ENCODE data around the gene HIP1R.
"Not testable (repeated sequence)": the region's sequence is repeated elsewhere in the genome, so short reads cannot be mapped to it uniquely, and the experiment has no call there.

The HIP1R gene

GRCh38 chr12:122875590-122876220 is 40.4 kb downstream of the HIP1R start:
- DNase-seq, result peak; percentile 26

- not testable (repeated sequence) for DNase-seq
These were observed 41.0 kb downstream of the HIP1R start for GRCh38 chr12:122876281-122876680.

- DNase-seq, result no peak
These were observed 41.5 kb downstream of the HIP1R start for GRCh38 chr12:122876731-122877130.

- DNase-seq, result no peak
These were observed 43.7 kb downstream of the HIP1R start for GRCh38 chr12:122878780-122879612.

DNA sequence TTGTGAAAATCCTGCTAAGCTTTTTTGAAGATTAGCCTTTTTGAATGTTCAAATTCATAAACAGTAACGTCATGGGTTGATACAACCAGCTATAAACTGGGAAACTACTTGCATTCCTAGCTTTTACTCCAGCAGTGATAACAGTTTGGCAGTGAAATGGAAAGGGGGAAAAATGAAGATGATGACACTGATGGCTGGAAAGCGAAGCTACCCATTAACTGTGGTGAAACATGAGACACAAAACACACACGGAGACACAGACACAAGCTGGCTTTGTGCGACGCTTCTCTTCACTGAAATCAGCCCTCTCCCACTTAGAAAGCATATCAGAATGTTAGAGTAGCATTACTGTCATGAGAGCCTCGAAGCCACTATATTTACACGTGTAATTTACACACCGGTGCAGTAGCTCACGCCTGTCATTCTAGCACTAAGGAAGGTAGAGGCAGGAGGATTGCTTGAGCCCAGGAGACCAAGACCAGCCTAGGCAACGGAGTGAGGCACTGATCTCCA is 45.0 kb downstream of the HIP1R start:
- DNase-seq, result peak; percentile 65

- peak; percentile 70 for DNase-seq
These were observed 45.4 kb downstream of the HIP1R start for GRCh38 chr12:122880668-122881067.

- no peak for DNase-seq
These were observed 47.8 kb downstream of the HIP1R start for GRCh38 chr12:122882908-122883558.

DNA sequence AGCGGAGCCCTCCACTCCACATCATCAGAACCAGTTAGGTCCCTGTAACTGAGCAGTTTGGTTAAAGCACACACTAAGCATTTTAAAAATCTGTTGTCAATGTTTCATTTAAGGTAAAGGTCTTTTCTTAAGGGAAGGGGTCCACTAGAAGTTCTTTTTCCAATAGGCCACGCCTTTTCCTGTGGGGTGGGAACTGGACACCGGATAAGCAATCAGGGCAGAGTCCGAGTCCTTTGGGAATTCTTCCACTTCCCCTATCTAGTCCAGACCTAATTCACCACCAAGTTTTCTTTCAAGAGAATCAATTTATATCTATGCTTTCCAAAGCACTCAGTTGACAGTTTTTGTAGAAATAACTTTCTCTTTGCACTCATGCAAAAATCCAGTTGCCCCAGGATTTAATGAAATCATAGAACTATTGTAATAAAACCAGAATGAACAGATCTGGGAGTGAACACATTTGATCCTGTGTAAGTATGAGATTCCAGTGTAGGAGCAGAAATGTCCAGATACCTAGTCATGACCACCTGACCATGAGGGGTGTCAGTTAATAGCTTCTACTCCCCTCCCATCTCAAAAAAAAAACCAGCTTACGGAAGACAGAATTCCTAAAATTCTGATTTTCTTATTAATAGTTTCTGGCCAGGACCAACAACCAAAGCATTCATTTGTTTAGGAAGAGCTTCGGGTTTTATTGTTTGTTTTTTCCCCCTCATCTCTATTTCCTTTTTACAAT is 49.0 kb downstream of the HIP1R start:
- DNase-seq, result no peak

GRCh38 chr12:122884860-122885259 is 49.6 kb downstream of the HIP1R start:
- no peak for DNase-seq

GRCh38 chr12:122886161-122886560 is 50.9 kb downstream of the HIP1R start:
- DNase-seq, result no peak

GRCh38 chr12:122886851-122887818 is 51.9 kb downstream of the HIP1R start:
- no peak for DNase-seq

DNA sequence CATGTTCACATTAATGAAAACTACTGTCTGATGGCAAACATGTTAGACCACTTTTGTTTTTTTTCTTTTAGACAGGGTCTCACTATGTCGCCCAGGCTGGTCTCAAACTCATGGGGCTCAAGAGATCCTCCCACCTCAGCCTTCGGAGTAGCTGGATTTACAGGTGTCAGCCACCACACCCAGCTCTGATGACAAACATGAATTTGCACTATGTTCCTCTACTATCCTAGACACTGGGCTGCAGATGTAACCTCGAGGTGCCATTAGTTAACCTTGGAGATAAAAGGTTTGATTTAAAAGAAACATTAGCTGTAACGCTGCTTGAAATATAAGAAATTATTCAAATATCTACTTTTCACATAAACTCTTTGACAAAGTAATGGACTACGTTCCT is 52.6 kb downstream of the HIP1R start:
- no peak for DNase-seq

DNA sequence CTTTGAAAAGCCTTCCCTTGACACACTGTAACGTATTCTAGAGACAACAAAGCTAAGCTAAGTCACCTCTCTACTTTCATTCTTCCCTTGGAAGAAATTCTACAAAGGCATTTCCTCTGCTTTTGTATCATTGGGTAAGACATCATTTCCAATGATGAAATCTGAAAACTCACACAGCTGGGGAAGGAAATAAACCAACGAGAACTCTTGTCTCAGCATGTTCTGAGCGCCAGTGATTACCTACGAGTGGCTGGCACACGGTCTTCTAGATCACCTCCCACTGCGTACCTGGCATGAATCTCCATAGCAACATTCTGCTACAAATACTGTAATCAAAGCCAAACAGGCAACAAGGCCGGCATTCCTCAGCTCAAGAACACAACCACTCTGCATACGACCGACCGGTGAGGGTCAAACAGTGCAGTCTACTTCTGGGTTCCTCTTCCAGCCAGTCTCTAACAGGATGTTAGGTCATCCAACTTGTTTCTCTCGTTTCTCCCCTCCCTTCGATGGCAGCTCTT is 53.0 kb downstream of the HIP1R start:
- DNase-seq, result peak; percentile 93

- DNase-seq, result no peak
These were observed 54.7 kb downstream of the HIP1R start for GRCh38 chr12:122889761-122890520.

GRCh38 chr12:122891661-122892525 is 56.6 kb downstream of the HIP1R start:
- DNase-seq, result no peak

DNA sequence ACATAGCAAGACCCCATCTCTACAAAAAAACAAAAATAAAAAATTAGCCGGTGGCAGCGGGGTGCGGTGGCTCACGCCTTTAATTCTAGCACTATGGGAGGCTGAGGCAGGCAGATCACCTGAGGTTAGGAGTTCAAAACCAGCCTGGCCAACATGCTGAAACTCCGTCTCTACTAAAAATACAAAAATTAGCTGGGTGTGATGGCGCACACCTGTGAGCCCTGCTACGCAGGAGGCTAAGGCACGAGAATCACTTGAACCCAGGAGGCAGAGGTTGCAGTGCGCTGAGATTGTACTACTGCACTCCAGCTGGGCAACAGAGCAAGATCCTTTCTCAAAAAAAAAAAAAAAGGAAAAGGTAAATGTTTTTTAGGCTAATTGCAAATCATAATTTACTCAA is 57.5 kb downstream of the HIP1R start:
- not testable (repeated sequence) for DNase-seq

DNA sequence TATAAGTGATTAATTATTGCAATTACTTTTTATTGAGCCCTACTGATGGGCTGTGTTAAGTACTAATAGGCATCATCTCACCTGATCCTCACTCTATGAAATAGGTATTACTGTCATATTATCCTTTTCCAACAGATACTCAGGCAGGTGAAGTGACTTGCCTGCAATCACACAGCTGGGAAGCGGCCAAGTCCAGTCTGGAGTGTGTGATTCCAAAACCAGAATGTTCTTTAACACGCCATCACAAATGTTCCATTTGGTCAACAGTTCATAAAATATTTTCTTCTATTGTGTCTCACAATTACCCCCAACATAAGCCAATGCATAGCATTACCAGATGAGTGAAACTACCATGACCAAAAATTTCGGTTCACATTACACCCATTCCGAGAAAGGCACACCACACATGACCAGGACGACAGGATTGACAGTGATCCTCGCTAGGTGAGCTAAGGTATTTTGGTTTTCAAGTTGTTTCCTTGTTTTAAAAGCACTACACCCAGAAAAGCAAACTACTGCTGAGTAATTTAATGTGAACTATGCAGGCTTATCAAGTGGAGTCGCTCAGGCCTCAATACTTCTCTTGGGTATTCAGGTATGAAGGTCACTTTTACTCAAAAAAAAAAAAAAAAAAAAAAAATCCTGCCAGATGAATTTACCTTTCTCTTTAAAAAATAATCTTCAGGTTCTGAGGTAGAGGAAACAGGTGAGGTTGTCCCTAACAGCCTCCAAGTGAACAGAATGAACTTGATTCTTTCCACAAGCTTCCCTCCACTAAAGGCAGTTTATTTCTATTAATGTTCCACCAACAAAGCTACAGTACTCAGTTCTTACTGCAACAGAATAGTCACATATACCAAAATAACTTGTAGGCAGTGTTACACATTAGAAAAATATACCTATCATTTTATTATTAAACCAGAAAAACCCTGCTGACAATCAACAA is 58.2 kb downstream of the HIP1R start:
- no peak for DNase-seq
